ENCODE data around the gene CTNNBL1.

Gene CTNNBL1

GRCh38 chr20:37759052-37759553 is 65.3 kb downstream of the CTNNBL1 start:
- no peak overlapping the region for H3K27ac ChIP-seq (ENCODE audit: poor library complexity, severe bottlenecking)
- H3K4me3 ChIP-seq (ENCODE audit: severe bottlenecking) = no peak overlapping the region
- H3K27me3 ChIP-seq (ENCODE audit: insufficient read depth, poor library complexity, severe bottlenecking) = no peaks in the 10 kb centered on the region
- ATAC-seq (ENCODE audit: low read depth) = no peak
- no peaks in the 10 kb centered on the region for H3K9me3 ChIP-seq (ENCODE audit: severe bottlenecking)
- peaks cover 37% of the 10 kb centered on the region for H3K36me3 ChIP-seq (ENCODE audit: low read depth)
- H3K4me1 ChIP-seq (ENCODE audit: insufficient read depth, poor library complexity, severe bottlenecking) = peaks cover 6% of the 10 kb centered on the region
- DNase-seq (ENCODE audit: low spot score) = no peak
- no peak for TF ChIP-seq CTCF (IDR thresholded peaks at IDR 0.05; ENCODE audit: poor library complexity, severe bottlenecking)

GRCh38 chr20:37759761-37760209 is 66.0 kb downstream of the CTNNBL1 start:
- H3K9me3 ChIP-seq (ENCODE audit: severe bottlenecking) = no peaks in the 10 kb centered on the region
- no peak overlapping the region for H3K4me3 ChIP-seq (ENCODE audit: severe bottlenecking)
- no peak for TF ChIP-seq CTCF (IDR thresholded peaks at IDR 0.05; ENCODE audit: poor library complexity, severe bottlenecking)
- DNase-seq (ENCODE audit: low spot score) (no peak), ATAC-seq (ENCODE audit: low read depth) (no peak)
- H3K4me1 ChIP-seq (ENCODE audit: insufficient read depth, poor library complexity, severe bottlenecking) = peaks cover 10% of the 10 kb centered on the region
- H3K27me3 ChIP-seq (ENCODE audit: insufficient read depth, poor library complexity, severe bottlenecking) = no peaks in the 10 kb centered on the region
- H3K36me3 ChIP-seq (ENCODE audit: low read depth) = peaks cover 37% of the 10 kb centered on the region
- H3K27ac ChIP-seq (ENCODE audit: poor library complexity, severe bottlenecking) = no peak overlapping the region

- H3K4me1 ChIP-seq (ENCODE audit: insufficient read depth, poor library complexity, severe bottlenecking) = peaks cover 10% of the 10 kb centered on the region
- H3K9me3 ChIP-seq (ENCODE audit: severe bottlenecking) = no peaks in the 10 kb centered on the region
- no peak for ATAC-seq (ENCODE audit: low read depth)
- DNase-seq (ENCODE audit: low spot score) = no peak
- H3K27ac ChIP-seq (ENCODE audit: poor library complexity, severe bottlenecking) = no peak overlapping the region
- H3K4me3 ChIP-seq (ENCODE audit: severe bottlenecking) = no peak overlapping the region
- H3K36me3 ChIP-seq (ENCODE audit: low read depth) = peaks cover 40% of the 10 kb centered on the region
- H3K27me3 ChIP-seq (ENCODE audit: insufficient read depth, poor library complexity, severe bottlenecking) = no peaks in the 10 kb centered on the region
- TF ChIP-seq CTCF (IDR thresholded peaks at IDR 0.05; ENCODE audit: poor library complexity, severe bottlenecking) = no peak
Measured at GRCh38 chr20:37760322-37760721, 66.5 kb downstream of the CTNNBL1 start.

GRCh38 chr20:37762716-37763485 is 69.1 kb downstream of the CTNNBL1 start:
- TF ChIP-seq CTCF (IDR thresholded peaks at IDR 0.05; ENCODE audit: poor library complexity, severe bottlenecking) = no peak
- Histone ChIP-seq H3K27ac (ENCODE audit: poor library complexity, severe bottlenecking) (no peak overlapping the region), H3K4me3 (ENCODE audit: severe bottlenecking) (no peak overlapping the region), H3K27me3 (ENCODE audit: insufficient read depth, poor library complexity, severe bottlenecking) (no peaks in the 10 kb centered on the region), H3K4me1 (ENCODE audit: insufficient read depth, poor library complexity, severe bottlenecking) (peaks cover 10% of the 10 kb centered on the region), H3K36me3 (ENCODE audit: low read depth) (peaks cover 35% of the 10 kb centered on the region), H3K9me3 (ENCODE audit: severe bottlenecking) (no peaks in the 10 kb centered on the region)
- DNase-seq (ENCODE audit: low spot score) (no peak), ATAC-seq (ENCODE audit: low read depth) (no peak)
